Cerebellar nuclear complex (tissue), 1 donor: Measurements from ENCODE around the gene ADGRB2.
A peak's percentile ranks its signal among the peaks of the same experiment; 100 is the strongest.

Source experiments
- DNase-seq, 2 experiments: peaks; one replicate each; lab custom pipeline; 2025; lab: John Stamatoyannopoulos, UW

The ADGRB2 gene

GRCh38 chr1:31782421-31783410 is 18.6 kb upstream of the ADGRB2 start:
- DNase-seq = no peak

- DNase-seq = peak in 1 of 2 experiments; percentile 10
Observed at GRCh38 chr1:31781756-31782371, 17.7 kb upstream of the ADGRB2 start.

GRCh38 chr1:31781138-31781755 is 17.1 kb upstream of the ADGRB2 start:
- DNase-seq = no peak

GRCh38 chr1:31780632-31781031 is 16.5 kb upstream of the ADGRB2 start:
- DNase-seq = no peak

- DNase-seq = no peak
Observed at GRCh38 chr1:31779687-31780086, 15.5 kb upstream of the ADGRB2 start.

GRCh38 chr1:31778763-31779488 is 14.8 kb upstream of the ADGRB2 start:
- DNase-seq = no peak

GRCh38 chr1:31776516-31776915 is 12.4 kb upstream of the ADGRB2 start:
- DNase-seq = no peak

- DNase-seq = no peak
Observed at GRCh38 chr1:31776032-31776431, 11.9 kb upstream of the ADGRB2 start.

- DNase-seq = no peak
Observed at GRCh38 chr1:31775210-31775999, 11.3 kb upstream of the ADGRB2 start.

- DNase-seq = no peak
Observed at GRCh38 chr1:31774495-31774894, 10.4 kb upstream of the ADGRB2 start.

GRCh38 chr1:31773861-31774260 is 9.7 kb upstream of the ADGRB2 start:
- no peak for DNase-seq

GRCh38 chr1:31772669-31773248 is 8.6 kb upstream of the ADGRB2 start:
- no peak for DNase-seq

GRCh38 chr1:31771891-31772668 is 7.9 kb upstream of the ADGRB2 start:
- DNase-seq = no peak

GRCh38 chr1:31769720-31770390 is 5.7 kb upstream of the ADGRB2 start:
- DNase-seq = no peak

- DNase-seq = no peak
Observed at GRCh38 chr1:31768939-31769704, 5.0 kb upstream of the ADGRB2 start.

GRCh38 chr1:31768407-31768907 is 4.3 kb upstream of the ADGRB2 start:
- no peak for DNase-seq

- DNase-seq = no peak
Observed at GRCh38 chr1:31767225-31767624, 3.1 kb upstream of the ADGRB2 start.

GRCh38 chr1:31765516-31765915 is 1.4 kb upstream of the ADGRB2 start:
- DNase-seq = no peak
